Spleen (tissue), 11 donors: ENCODE results near the gene USP35. TPM values are rescaled to one million over a fixed set of nuclear protein-coding genes. Genes with fewer than 3 reads are reported as not detected.

Experiments
- DNase-seq: peaks from one replicate; pipeline ENCODE4 v3.0.0-alpha.2; 2020
- H3K27ac ChIP-seq, 8 donors: fragments of 200-600 bp; sonication (generic) in 7 of 8; 1 replicate in 4 of 8; 2 replicates in 4 of 8; pipeline versions ENCODE4 v1.5.0 to v1.8.0; 2016 to 2021; ENCODE audit warnings: inconsistent platforms in 4 of 8, mild to moderate bottlenecking in 4 of 8, moderate library complexity in 1 of 8
- H3K27me3 ChIP-seq, 7 donors: fragments of 200-600 bp; sonication (generic) in 6 of 7; replicated peaks in 1 of 7; 1 replicate in 4 of 7; 2 replicates in 3 of 7; pipeline versions ENCODE4 v1.5.0 to v1.8.0; 2016 to 2021; ENCODE audit warnings: inconsistent platforms in 3 of 7, mild to moderate bottlenecking in 1 of 7
- H3K36me3 ChIP-seq, 6 donors: fragments of 200-600 bp; sonication (generic) in 5 of 6; 1 replicate in 4 of 6; 2 replicates in 2 of 6; pipeline versions ENCODE4 v1.5.0 to v1.8.0; 2016 to 2021; ENCODE audit warnings: inconsistent platforms in 2 of 6
- H3K4me1 ChIP-seq, 6 donors: fragments of 200-600 bp; sonication (generic) in 5 of 6; 1 replicate in 3 of 6; 2 replicates in 3 of 6; pipeline versions ENCODE4 v1.5.0 to v1.8.0; 2016 to 2021; ENCODE audit warnings: inconsistent platforms in 3 of 6
- H3K4me3 ChIP-seq, 8 donors: fragments of 200-600 bp; sonication (generic) in 7 of 8; 1 replicate in 4 of 8; 2 replicates in 4 of 8; pipeline versions ENCODE4 v1.5.0 to v1.8.0; 2016 to 2021; ENCODE audit warnings: inconsistent platforms in 4 of 8, mild to moderate bottlenecking in 4 of 8, moderate library complexity in 2 of 8
- H3K9me3 ChIP-seq, 8 donors: fragments of 200-600 bp; sonication (generic) in 7 of 8; 1 replicate in 4 of 8; 2 replicates in 4 of 8; pipeline versions ENCODE4 v1.5.0 to v1.8.0; 2016 to 2021; ENCODE audit warnings: inconsistent platforms in 4 of 8
- CTCF ChIP-seq, 11 experiments: fragments of 200-600 bp in 7 of 11; fragments of 450-650 bp in 4 of 11; sonication (generic) in 4 of 11; IDR thresholded peaks in 8 of 11; conservative IDR thresholded peaks in 3 of 11; 1 replicate in 7 of 11; 2 replicates in 4 of 11; pipeline versions ENCODE4 v1.4.0 to v1.8.0; 2016 to 2021; ENCODE audit warnings: antibody characterized with exemption in 11 of 11, inconsistent platforms in 4 of 11, mild to moderate bottlenecking in 1 of 11
- POLR2A ChIP-seq, 3 donors: fragments of 450-650 bp; IDR thresholded peaks; one replicate each; pipeline ENCODE4 v1.5.1; 2017; ENCODE audit warnings: antibody characterized with exemption in 3 of 3, mild to moderate bottlenecking in 1 of 3
- POLR2AphosphoS5 ChIP-seq, 3 donors: sonication (generic); formaldehyde crosslinking; IDR thresholded peaks; one replicate each; pipeline ENCODE4 v1.5.1; 2017; ENCODE audit warnings: antibody characterized with exemption in 3 of 3
- WGBS, 5 donors: extraction: QIAGEN DNeasy Blood & Tissue Kit in 3 of 5; methylation state at CpG; one replicate each; pipeline versions ENCODE4 v1.1.5 to v1.1.7; 2013 to 2018; 5-methylcytosine and 5-hydroxymethylcytosine counted together
- intact Hi-C: fragments of 100-400 bp; cut with DNase I; formaldehyde crosslinking; loops from one replicate; pipeline ENCODE4 v1.15.0; 2023; ENCODE audit warnings: low total_unique reads
- polyA plus RNA-seq, 3 donors: library from polyadenylated mRNA; stranded (reverse); fragments of 200-250 nt; gene quantifications; one replicate each; pipeline ENCODE4 v1.2.1, GENCODE V29; 2013
- total RNA-seq, 7 donors: library from RNA; depleted of rRNA in 3 of 7; stranded (reverse); fragments of >200 nt in 3 of 7; fragmentation: NEBNext Ultra II Directional in 4 of 7; extraction: Animal tissue kit (Norgen Biotek cat#: 25700) in 4 of 7; gene quantifications; one replicate each; pipeline versions ENCODE4 v1.1.0 to v1.2.1, GENCODE V29; 2016 to 2021
- donor health status: healthy with polysubstance abuse.
- donor health status: DM: no; HTN: no; CAD: no; lungs with moderate emphysema.
- donor health status: DM: no; HTN: no; CAD: no.
- donor health status: Bipolar disorder and iron deficiency.
- donor health status: healthy.
- donor health status: DM: no; HTN: no; CAD: no.
- donor health status: DM: yes; HTN: yes; CAD: no.

The USP35 gene
- total and polyA plus RNA-seq, 10 donors = 1.6 to 9.5 (median 6.3) TPM

GRCh38 chr11:78190871-78191538 lies 2.3 kb downstream of the USP35 start:
- Histone ChIP-seq H3K4me1 (peaks cover 15 to 66% (median 42%) of the 10 kb centered on the region in 6 donors), H3K27me3 (no peaks in the 10 kb centered on the region), H3K4me3 (no peak overlapping the region), H3K36me3 (peaks cover 0 to 2% (median 0%) of the 10 kb centered on the region in 6 donors), H3K27ac (no peak overlapping the region), H3K9me3 (no peaks in the 10 kb centered on the region)
- peak; percentile 68 for DNase-seq
- intact Hi-C loops = no loop called here
- WGBS, 5 donors = 89 to 95% (median 92%) methylated on average over 14 of the region's 14 CpGs
- no peak for TF ChIP-seq CTCF (IDR thresholded peaks at IDR 0.05 in 8 of 11, conservative IDR thresholded peaks at IDR 0.05 in 3 of 11)
- no peak for TF ChIP-seq POLR2A (IDR thresholded peaks at IDR 0.05)
- no peak for TF ChIP-seq POLR2AphosphoS5 (IDR thresholded peaks at IDR 0.05)

- WGBS, 5 donors = 60 to 85% (median 81%) methylated on average over 1 to 6 of the region's 6 CpGs
- Histone ChIP-seq H3K27me3 (no peaks in the 10 kb centered on the region), H3K4me3 (no peak overlapping the region), H3K27ac (peak overlapping the region in 1 of 8 donors; percentile 20), H3K9me3 (no peaks in the 10 kb centered on the region), H3K4me1 (peaks cover 15 to 62% (median 32%) of the 10 kb centered on the region in 6 donors), H3K36me3 (peaks cover 0 to 8% (median 0%) of the 10 kb centered on the region in 6 donors)
- intact Hi-C loops = no loop called here
- DNase-seq = peak; percentile 61
- no peak for TF ChIP-seq POLR2A (IDR thresholded peaks at IDR 0.05)
- no peak for TF ChIP-seq CTCF (IDR thresholded peaks at IDR 0.05 in 8 of 11, conservative IDR thresholded peaks at IDR 0.05 in 3 of 11)
- no peak for TF ChIP-seq POLR2AphosphoS5 (IDR thresholded peaks at IDR 0.05)
These were observed 3.6 kb downstream of the USP35 start for GRCh38 chr11:78192223-78192719.

- no peaks in the 10 kb centered on the region for H3K27me3 ChIP-seq
- intact Hi-C loops = no loop called here
- H3K36me3 ChIP-seq = peaks cover 0 to 14% (median 0%) of the 10 kb centered on the region in 6 donors
- no peak overlapping the region for H3K4me3 ChIP-seq
- peaks cover 15 to 55% (median 26%) of the 10 kb centered on the region in 6 donors for H3K4me1 ChIP-seq
- no peak overlapping the region for H3K27ac ChIP-seq
- DNase-seq = peak; percentile 19
- TF ChIP-seq POLR2A (IDR thresholded peaks at IDR 0.05) (no peak), CTCF (IDR thresholded peaks at IDR 0.05 in 8 of 11, conservative IDR thresholded peaks at IDR 0.05 in 3 of 11) (no peak), POLR2AphosphoS5 (IDR thresholded peaks at IDR 0.05) (no peak)
- WGBS, 5 donors = 59 to 74% (median 66%) methylated on average over 4 of the region's 4 CpGs
- no peaks in the 10 kb centered on the region for H3K9me3 ChIP-seq
These were observed 4.2 kb downstream of the USP35 start for GRCh38 chr11:78192911-78193351.

GRCh38 chr11:78193806-78194205 lies 5.1 kb downstream of the USP35 start:
- TF ChIP-seq POLR2AphosphoS5 (IDR thresholded peaks at IDR 0.05) (no peak), POLR2A (IDR thresholded peaks at IDR 0.05) (no peak), CTCF (IDR thresholded peaks at IDR 0.05 in 8 of 11, conservative IDR thresholded peaks at IDR 0.05 in 3 of 11) (no peak)
- intact Hi-C loops = no loop called here
- 89 to 93% (median 91%) methylated on average over 8 of the region's 8 CpGs for WGBS, 5 donors
- Histone ChIP-seq H3K27me3 (no peaks in the 10 kb centered on the region), H3K27ac (no peak overlapping the region), H3K4me1 (peaks cover 15 to 54% (median 24%) of the 10 kb centered on the region in 6 donors), H3K4me3 (no peak overlapping the region), H3K36me3 (peaks cover 0 to 23% (median 3%) of the 10 kb centered on the region in 6 donors), H3K9me3 (no peaks in the 10 kb centered on the region)
- peak; percentile 41 for DNase-seq
